ENCODE results near the gene ARHGAP33.

- no peak for TF ChIP-seq MXI1 (IDR thresholded peaks at IDR 0.05; ENCODE audit: borderline replicate concordance, low read depth, low read length)
- no peak for TF ChIP-seq RFX5 (IDR thresholded peaks at IDR 0.05; ENCODE audit: low read depth, low read length)
- no peak for TF ChIP-seq CTCF (conservative IDR thresholded peaks at IDR 0.05; ENCODE audit: low read depth, low read length)
- TF ChIP-seq BHLHE40 (IDR thresholded peaks at IDR 0.05; ENCODE audit: low read depth, low read length), result no peak
- no peak for TF ChIP-seq POLR2A (IDR thresholded peaks at IDR 0.05; ENCODE audit: low read depth, low read length)
- TF ChIP-seq USF2 (IDR thresholded peaks at IDR 0.05; ENCODE audit: low read depth, low read length), result no peak
- TF ChIP-seq RAD21 (IDR thresholded peaks at IDR 0.05; ENCODE audit: low read length), result no peak
- no peak for TF ChIP-seq CEBPB (IDR thresholded peaks at IDR 0.05; ENCODE audit: low read depth, low read length)
- TF ChIP-seq RCOR1 (IDR thresholded peaks at IDR 0.05; ENCODE audit: insufficient replicate concordance, low read length), result no peak
- TF ChIP-seq MAZ (IDR thresholded peaks at IDR 0.05; ENCODE audit: borderline replicate concordance, low read depth, low read length), result no peak
- no peak for TF ChIP-seq CHD1 (IDR thresholded peaks at IDR 0.05; ENCODE audit: low read depth, low read length)
These were observed 38.2 kb upstream of the ARHGAP33 start for GRCh38 chr19:35736913-35737886.

Data from IMR-90 (cell line).